GM12878 (cell line): ENCODE measurements around the gene TRIM38. TPM values are rescaled to one million over a fixed set of nuclear protein-coding genes. Genes with fewer than 3 reads are reported as not detected.

Experiments used
- ATAC-seq: fragments of 200-7000 bp; cut with Tn5 transposase; 3 replicates; pipeline ENCODE4 v1.9.1; 2020; ENCODE audit warnings: mild to moderate bottlenecking, moderate library complexity
- BruUV-seq: library from RNA; stranded (reverse); fragments of 400-500 nt; replicated peaks from 2 replicates; lab custom pipeline; 2021; lab: Mats Ljungman, UMichigan
- CTCF ChIA-PET: fragments of 300-600 bp; sonication (Branson Sonifier 250); formaldehyde crosslinking; extraction: SDS; loops from one replicate; lab custom pipeline; 2021; ENCODE audit warnings: inconsistent platforms; lab: Yijun Ruan, JAX
- POLR2A ChIA-PET: fragments of 350-600 bp; formaldehyde crosslinking; extraction: SDS; loops from one replicate; lab custom pipeline; 2021; ENCODE audit warnings: inconsistent platforms; lab: Charles Lee
- RAD21 ChIA-PET: fragments of 300-600 bp; sonication (Branson Sonifier 250); formaldehyde crosslinking; loops from one replicate; lab custom pipeline; 2023; ENCODE audit warnings: antibody characterized with exemption; ENCODE audit not compliant: unreplicated experiment; lab: Charles Lee
- SMC1A ChIA-PET: fragments of 300-600 bp; sonication (Branson Sonifier 250); formaldehyde crosslinking; loops from one replicate; lab custom pipeline; 2023; ENCODE audit not compliant: unreplicated experiment, uncharacterized antibody; lab: Charles Lee
- DNase-seq: peaks from one replicate; pipeline ENCODE4 v3.0.0-alpha.2; 2011; ENCODE audit warnings: low read depth, low spot score
- FAIRE-seq: peaks from 3 replicates; lab custom pipeline; 2011; peaks lifted over from hg19 to GRCh38; lab: Jason Lieb, UNC
- H2AFZ ChIP-seq: 2 replicates; pipeline ENCODE4 v1.6.0; 2011; ENCODE audit warnings: low read depth, low read length, control low read depth; ENCODE audit not compliant: control insufficient read depth
- H3K27ac ChIP-seq: 2 replicates; pipeline ENCODE4 v1.5.1; 2011; ENCODE audit warnings: control low read depth; ENCODE audit not compliant: control insufficient read depth, insufficient read depth
- H3K27me3 ChIP-seq, 2 experiments: replicated peaks in 1 of 2; 2 replicates each; pipeline versions ENCODE4 v1.6.0 to v1.6.1; 2011; ENCODE audit warnings: low read length in 1 of 2; ENCODE audit not compliant: control insufficient read depth in 2 of 2, insufficient read depth in 2 of 2
- H3K36me3 ChIP-seq, 2 experiments: 2 replicates each; pipeline ENCODE4 v1.5.1; 2011; ENCODE audit warnings: low read length in 1 of 2; ENCODE audit not compliant: control insufficient read depth in 2 of 2, insufficient read depth in 2 of 2
- H3K4me1 ChIP-seq: 2 replicates; pipeline ENCODE4 v1.6.1; 2011; ENCODE audit warnings: mild to moderate bottlenecking, low read length, moderate library complexity, mixed read lengths; ENCODE audit not compliant: control insufficient read depth, insufficient read depth
- H3K4me2 ChIP-seq: 2 replicates; pipeline ENCODE4 v1.6.0; 2011; ENCODE audit warnings: control low read depth; ENCODE audit not compliant: control insufficient read depth, insufficient read depth
- H3K4me3 ChIP-seq: fragments of 200-600 bp; sonication (generic); 2 replicates; pipeline ENCODE4 v1.5.1; 2016
- H3K79me2 ChIP-seq: 2 replicates; pipeline ENCODE4 v1.6.0; 2011; ENCODE audit warnings: low read length; ENCODE audit not compliant: control insufficient read depth, insufficient read depth
- H3K9ac ChIP-seq: 2 replicates; pipeline ENCODE4 v1.8.0; 2011; ENCODE audit warnings: low read length, control low read depth, mixed read lengths; ENCODE audit not compliant: control insufficient read depth, insufficient read depth
- H3K9me3 ChIP-seq: replicated peaks from 3 replicates; pipeline ENCODE4 v1.5.1; 2011; ENCODE audit warnings: mild to moderate bottlenecking, low read length; ENCODE audit not compliant: control insufficient read depth, insufficient read depth
- H4K20me1 ChIP-seq: 2 replicates; pipeline ENCODE4 v1.6.0; 2011; ENCODE audit not compliant: control insufficient read depth, insufficient read depth
- ATF3 ChIP-seq: IDR thresholded peaks from 2 replicates; pipeline ENCODE4 v1.6.1; 2011; ENCODE audit warnings: low read depth, mild to moderate bottlenecking, low read length, moderate library complexity, borderline replicate concordance; ENCODE audit errors: extremely low read depth
- BMI1 ChIP-seq: fragments of 450-650 bp; IDR thresholded peaks from 2 replicates; pipeline ENCODE4 v1.6.1; 2016; ENCODE audit warnings: mild to moderate bottlenecking, moderate library complexity, borderline replicate concordance
- BRCA1 ChIP-seq: IDR thresholded peaks from 2 replicates; pipeline ENCODE4 v1.6.1; 2011; ENCODE audit warnings: low read depth, low read length, improper control_type of control experiment
- EP300 ChIP-seq, 2 experiments: fragments of 150-350 bp in 1 of 2; IDR thresholded peaks; 2 replicates each; pipeline ENCODE4 v1.6.1; 2011 to 2012; ENCODE audit warnings: low read depth in 2 of 2, low read length in 2 of 2, borderline replicate concordance in 1 of 2, improper control_type of control experiment in 1 of 2, inconsistent platforms in 1 of 2; ENCODE audit not compliant: control insufficient read depth in 1 of 2
- ESRRA ChIP-seq: IDR thresholded peaks from 2 replicates; pipeline ENCODE4 v1.6.1; 2012; ENCODE audit warnings: mild to moderate bottlenecking, low read length, improper control_type of control experiment
- EZH2 ChIP-seq: IDR thresholded peaks from 2 replicates; pipeline ENCODE4 v1.6.1; 2012; ENCODE audit warnings: low read depth, mild to moderate bottlenecking, control low read depth, inconsistent platforms, low read length, borderline replicate concordance; ENCODE audit not compliant: control insufficient read depth
- HDGF ChIP-seq: fragments of 450-650 bp; IDR thresholded peaks from 2 replicates; pipeline ENCODE4 v1.6.1; 2016; ENCODE audit warnings: antibody characterized with exemption
- JUND ChIP-seq: IDR thresholded peaks from 2 replicates; pipeline ENCODE4 v1.6.1; 2012; ENCODE audit warnings: low read depth, mild to moderate bottlenecking, low read length, improper control_type of control experiment, moderate library complexity
- KLF5 ChIP-seq: fragments of 450-650 bp; IDR thresholded peaks from 2 replicates; pipeline ENCODE4 v1.6.1; 2014; ENCODE audit warnings: mild to moderate bottlenecking; ENCODE audit not compliant: partially characterized antibody
- MYC ChIP-seq: IDR thresholded peaks from 2 replicates; pipeline ENCODE4 v1.6.1; 2011; ENCODE audit warnings: mild to moderate bottlenecking, low read length, moderate library complexity, inconsistent platforms; ENCODE audit not compliant: insufficient read depth, insufficient replicate concordance, insufficient read length, severe bottlenecking
- SMAD1 ChIP-seq: fragments of 450-650 bp; IDR thresholded peaks from 2 replicates; pipeline ENCODE4 v1.6.1; 2018; ENCODE audit warnings: mild to moderate bottlenecking, low read depth; ENCODE audit not compliant: partially characterized antibody
- SP1 ChIP-seq: IDR thresholded peaks from one replicate; pipeline ENCODE4 v1.6.1; 2011; ENCODE audit warnings: low read depth, low read length
- ZNF217 ChIP-seq: fragments of 450-650 bp; IDR thresholded peaks from 2 replicates; pipeline ENCODE4 v1.6.1; 2017; ENCODE audit warnings: antibody characterized with exemption, mild to moderate bottlenecking
- ZNF384 ChIP-seq: IDR thresholded peaks from 2 replicates; pipeline ENCODE4 v1.6.1; 2012; ENCODE audit warnings: low read depth, mild to moderate bottlenecking, low read length, improper control_type of control experiment, borderline replicate concordance
- WGBS: methylation state at CpG from one replicate; pipeline ENCODE4 v1.1.6; 2016; ENCODE audit warnings: low lambda C conversion rate; ENCODE audit not compliant: insufficient replicate concordance, insufficient coverage; ENCODE audit errors: missing lambda C conversion rate; 5-methylcytosine and 5-hydroxymethylcytosine counted together
- in situ Hi-C: fragments of 300-500 bp; cut with MboI; formaldehyde crosslinking; loops from 9 replicates; pipeline ENCODE4 v1.14.3; 2018; ENCODE audit warnings: mixed read lengths
- intact Hi-C: fragments of 100-400 bp; cut with micrococcal nuclease; formaldehyde crosslinking; loops from one replicate; pipeline ENCODE4 v1.14.2; 2022; ENCODE audit not compliant: unreplicated experiment
- polyA plus RNA-seq, 11 experiments: library from polyadenylated mRNA; depleted of rRNA in 4 of 11; unstranded in 6 of 11; stranded (reverse) in 5 of 11; fragments of >200 nt; fragmentation: Nextera tagmentation in 4 of 11; fragmentation: Illumina TruSeq in 1 of 11; extraction: Ambion mirVana in 4 of 11; extraction: Trizol in 1 of 11; gene quantifications; 1 replicate in 1 of 11; 2 replicates in 10 of 11; pipeline versions ENCODE4 v1.2.1 to v1.2.3, GENCODE V29; 2011 to 2016; ENCODE audit warnings: inconsistent platforms in 2 of 11, missing spikeins in 2 of 11, low read depth in 1 of 11
- total RNA-seq, 4 experiments: library from RNA; depleted of rRNA in 3 of 4; stranded (reverse); fragments of >200 nt in 3 of 4; fragmentation: Illumina TruSeq in 1 of 4; extraction: Trizol in 1 of 4; gene quantifications; 2 replicates each; pipeline versions ENCODE4 v1.2.1 to v1.2.3, GENCODE V29; 2013 to 2021
- TF ChIP-seq, protein P1 (sequence below): IDR thresholded peaks from 2 replicates; pipeline ENCODE4 v1.6.1; 2012; ENCODE audit warnings: low read length, inconsistent platforms
- TF ChIP-seq, protein P2 (sequence below): fragments of 450-650 bp; IDR thresholded peaks from 2 replicates; pipeline ENCODE4 v1.6.1; 2017; ENCODE audit warnings: mild to moderate bottlenecking, low read depth, inconsistent platforms; ENCODE audit not compliant: poor library complexity, severe bottlenecking

The TRIM38 gene
- total and polyA plus RNA-seq, 10 of the 15 experiments (the other 5 are each of a cell fraction or from before 2014, with no cell fraction given) = 4.5 to 14.7 (median 11.1) TPM

DNA sequence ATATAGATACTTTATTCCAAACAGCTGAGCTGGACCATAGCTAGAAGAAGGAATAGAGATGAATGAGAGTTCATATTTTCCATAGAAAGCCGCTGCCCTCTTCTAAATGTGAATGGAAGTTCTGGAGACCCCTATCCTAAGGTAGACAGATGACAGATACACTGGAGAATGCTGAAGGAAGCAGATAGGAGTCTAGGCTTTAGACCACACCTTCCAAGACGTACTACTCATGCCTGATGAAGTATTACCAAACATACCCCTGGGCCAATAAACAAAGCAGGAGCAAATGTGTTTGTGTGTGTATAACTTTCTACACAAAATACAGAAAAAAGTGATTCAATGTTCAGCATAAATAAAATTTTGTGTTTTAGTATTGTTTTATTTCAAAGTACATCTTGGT is 23.0 kb upstream of the TRIM38 start:
- Histone ChIP-seq H3K4me3 (no peak overlapping the region), H4K20me1 (no peaks in the 10 kb centered on the region), H3K4me1 (no peaks in the 10 kb centered on the region), H3K27me3 (no peaks in the 10 kb centered on the region; a peak in 2 of 4 replicates), H3K79me2 (no peaks in the 10 kb centered on the region), H3K36me3 (no peaks in the 10 kb centered on the region), H3K4me2 (no peak overlapping the region), H3K27ac (no peak overlapping the region), H3K9me3 (no peaks in the 10 kb centered on the region), H3K9ac (no peak overlapping the region), H2AFZ (no peak overlapping the region)
- ChIA-PET POLR2A (no interaction called here), SMC1A (interaction anchor here (0.9 to 1.6 kb wide), 6 partner anchors 9 to 745 kb away, joined by 3 to 5 read pairs (median 3); partner anchors contain the start of gene SLC17A2), RAD21 (no interaction called here), CTCF (interaction anchor here (2.9 kb wide), 1 partner anchor 53 kb away, joined by 7 read pairs; no protein-coding TSS in a partner anchor)
- FAIRE-seq (no peak), DNase-seq (no peak), ATAC-seq (no peak)
- 11% methylated on average over 2 of the region's 2 CpGs for WGBS
- no peak for TF ChIP-seq ATF3
- no peak for TF ChIP-seq SP1
- no peak for TF ChIP-seq JUND
- no peak for TF ChIP-seq ZNF384
- TF ChIP-seq ESRRA = no peak
- no peak for TF ChIP-seq MYC
- TF ChIP-seq BRCA1 = no peak
- no peak for TF ChIP-seq EP300 (IDR thresholded peaks at IDR 0.05; ENCODE audit: borderline replicate concordance in 1 of 2, control insufficient read depth in 1 of 2, low read depth in 2 of 2, low read length in 2 of 2)
- no peak for TF ChIP-seq HDGF
- TF ChIP-seq SMAD1 = no peak
- TF ChIP-seq ZNF217 = no peak
- TF ChIP-seq KLF5 = no peak
- no peak for TF ChIP-seq EZH2
- TF ChIP-seq BMI1 = no peak
- TF ChIP-seq, protein P1, sequence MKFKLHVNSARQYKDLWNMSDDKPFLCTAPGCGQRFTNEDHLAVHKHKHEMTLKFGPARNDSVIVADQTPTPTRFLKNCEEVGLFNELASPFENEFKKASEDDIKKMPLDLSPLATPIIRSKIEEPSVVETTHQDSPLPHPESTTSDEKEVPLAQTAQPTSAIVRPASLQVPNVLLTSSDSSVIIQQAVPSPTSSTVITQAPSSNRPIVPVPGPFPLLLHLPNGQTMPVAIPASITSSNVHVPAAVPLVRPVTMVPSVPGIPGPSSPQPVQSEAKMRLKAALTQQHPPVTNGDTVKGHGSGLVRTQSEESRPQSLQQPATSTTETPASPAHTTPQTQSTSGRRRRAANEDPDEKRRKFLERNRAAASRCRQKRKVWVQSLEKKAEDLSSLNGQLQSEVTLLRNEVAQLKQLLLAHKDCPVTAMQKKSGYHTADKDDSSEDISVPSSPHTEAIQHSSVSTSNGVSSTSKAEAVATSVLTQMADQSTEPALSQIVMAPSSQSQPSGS = no peak
- TF ChIP-seq, protein P2, sequence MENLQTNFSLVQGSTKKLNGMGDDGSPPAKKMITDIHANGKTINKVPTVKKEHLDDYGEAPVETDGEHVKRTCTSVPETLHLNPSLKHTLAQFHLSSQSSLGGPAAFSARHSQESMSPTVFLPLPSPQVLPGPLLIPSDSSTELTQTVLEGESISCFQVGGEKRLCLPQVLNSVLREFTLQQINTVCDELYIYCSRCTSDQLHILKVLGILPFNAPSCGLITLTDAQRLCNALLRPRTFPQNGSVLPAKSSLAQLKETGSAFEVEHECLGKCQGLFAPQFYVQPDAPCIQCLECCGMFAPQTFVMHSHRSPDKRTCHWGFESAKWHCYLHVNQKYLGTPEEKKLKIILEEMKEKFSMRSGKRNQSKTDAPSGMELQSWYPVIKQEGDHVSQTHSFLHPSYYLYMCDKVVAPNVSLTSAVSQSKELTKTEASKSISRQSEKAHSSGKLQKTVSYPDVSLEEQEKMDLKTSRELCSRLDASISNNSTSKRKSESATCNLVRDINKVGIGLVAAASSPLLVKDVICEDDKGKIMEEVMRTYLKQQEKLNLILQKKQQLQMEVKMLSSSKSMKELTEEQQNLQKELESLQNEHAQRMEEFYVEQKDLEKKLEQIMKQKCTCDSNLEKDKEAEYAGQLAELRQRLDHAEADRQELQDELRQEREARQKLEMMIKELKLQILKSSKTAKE = no peak
- BruUV-seq = no TSS peak
- intact Hi-C loops (no loop called here), in situ Hi-C loops (loop anchor here (25.0 kb wide), 1 partner anchor 677 kb away; no protein-coding TSS in a partner anchor)
